Measurements from ENCODE around the gene STAB2. TPM values are rescaled to one million over a fixed set of nuclear protein-coding genes. Genes with fewer than 3 reads are reported as not detected.

STAB2 gene
- total RNA-seq, 1 donor from 2014 or later = not detected

- Histone ChIP-seq H3K36me3 (ENCODE audit: control insufficient read depth, insufficient read depth, low read length) (no peaks in the 10 kb centered on the region), H3K4me3 (ENCODE audit: low read depth, low read length) (no peak overlapping the region), H3K27me3 (ENCODE audit: control insufficient read depth, insufficient read depth, low read length) (no peaks in the 10 kb centered on the region)
- DNase-seq (ENCODE audit: low read depth) = no peak
- TF ChIP-seq CTCF (IDR thresholded peaks at IDR 0.05; ENCODE audit: insufficient read depth, low read length, poor library complexity, severe bottlenecking) = no peak
Measured at GRCh38 chr12:103810111-103810510, 223.0 kb downstream of the STAB2 start.

GRCh38 chr12:103811791-103812190, 224.7 kb downstream of the STAB2 start:
- Histone ChIP-seq H3K27me3 (ENCODE audit: control insufficient read depth, insufficient read depth, low read length) (no peaks in the 10 kb centered on the region), H3K36me3 (ENCODE audit: control insufficient read depth, insufficient read depth, low read length) (no peaks in the 10 kb centered on the region), H3K4me3 (ENCODE audit: low read depth, low read length) (no peak overlapping the region)
- no peak for TF ChIP-seq CTCF (IDR thresholded peaks at IDR 0.05; ENCODE audit: insufficient read depth, low read length, poor library complexity, severe bottlenecking)
- DNase-seq (ENCODE audit: low read depth) = no peak

GRCh38 chr12:103812789-103813188, 225.7 kb downstream of the STAB2 start:
- Histone ChIP-seq H3K4me3 (ENCODE audit: low read depth, low read length) (no peak overlapping the region), H3K36me3 (ENCODE audit: control insufficient read depth, insufficient read depth, low read length) (no peaks in the 10 kb centered on the region), H3K27me3 (ENCODE audit: control insufficient read depth, insufficient read depth, low read length) (no peaks in the 10 kb centered on the region)
- no peak for DNase-seq (ENCODE audit: low read depth)
- TF ChIP-seq CTCF (IDR thresholded peaks at IDR 0.05; ENCODE audit: insufficient read depth, low read length, poor library complexity, severe bottlenecking) = no peak

- H3K36me3 ChIP-seq (ENCODE audit: control insufficient read depth, insufficient read depth, low read length) = no peaks in the 10 kb centered on the region
Measured at GRCh38 chr12:103813426-103813825, 226.4 kb downstream of the STAB2 start.

GRCh38 chr12:103813949-103814348, 226.9 kb downstream of the STAB2 start:
- H3K36me3 ChIP-seq (ENCODE audit: control insufficient read depth, insufficient read depth, low read length) = no peaks in the 10 kb centered on the region
- H3K4me3 ChIP-seq (ENCODE audit: low read depth, low read length) = no peak overlapping the region
- DNase-seq (ENCODE audit: low read depth) = no peak
- H3K27me3 ChIP-seq (ENCODE audit: control insufficient read depth, insufficient read depth, low read length) = no peaks in the 10 kb centered on the region
- no peak for TF ChIP-seq CTCF (IDR thresholded peaks at IDR 0.05; ENCODE audit: insufficient read depth, low read length, poor library complexity, severe bottlenecking)

More at GRCh38 chr12:103813426-103813825, 226.4 kb downstream of the STAB2 start:
- DNase-seq (ENCODE audit: low read depth) = no peak
- Histone ChIP-seq H3K27me3 (ENCODE audit: control insufficient read depth, insufficient read depth, low read length) (no peaks in the 10 kb centered on the region), H3K4me3 (ENCODE audit: low read depth, low read length) (no peak overlapping the region)
- TF ChIP-seq CTCF (IDR thresholded peaks at IDR 0.05; ENCODE audit: insufficient read depth, low read length, poor library complexity, severe bottlenecking) = no peak

- H3K4me3 ChIP-seq (ENCODE audit: low read depth, low read length) = no peak overlapping the region
- DNase-seq (ENCODE audit: low read depth) = no peak
- H3K36me3 ChIP-seq (ENCODE audit: control insufficient read depth, insufficient read depth, low read length) = no peaks in the 10 kb centered on the region
Measured at GRCh38 chr12:103814436-103814835, 227.4 kb downstream of the STAB2 start.

More at GRCh38 chr12:103814436-103814835, 227.4 kb downstream of the STAB2 start:
- TF ChIP-seq CTCF (IDR thresholded peaks at IDR 0.05; ENCODE audit: insufficient read depth, low read length, poor library complexity, severe bottlenecking) = no peak
- H3K27me3 ChIP-seq (ENCODE audit: control insufficient read depth, insufficient read depth, low read length) = no peaks in the 10 kb centered on the region
